ENCODE measurements around the gene EVX2. TPM values are rescaled to one million over a fixed set of nuclear protein-coding genes. Genes with fewer than 3 reads are reported as not detected.

EVX2 gene
- total RNA-seq, 1 experiment from 2014 or later: not detected

GRCh38 chr2:176071330-176072291, 12.2 kb downstream of the EVX2 start:
- no peak for TF ChIP-seq CTCF (conservative IDR thresholded peaks at IDR 0.05; ENCODE audit: low read depth, low read length)
- TF ChIP-seq EZH2 (IDR thresholded peaks at IDR 0.05; ENCODE audit: low read length, unreplicated experiment): no peak
- no peak for TF ChIP-seq EZH2phosphoT487 (IDR thresholded peaks at IDR 0.05; ENCODE audit: borderline replicate concordance, low read length)
- BruUV-seq (replicated peaks): no TSS peak

GRCh38 chr2:176068419-176068832, 15.3 kb downstream of the EVX2 start:
- POLR2A ChIA-PET (ENCODE audit: unreplicated experiment): no interaction called here
- TF ChIP-seq CTCF (conservative IDR thresholded peaks at IDR 0.05; ENCODE audit: low read depth, low read length) (no peak), EZH2 (IDR thresholded peaks at IDR 0.05; ENCODE audit: low read length, unreplicated experiment) (no peak), EZH2phosphoT487 (IDR thresholded peaks at IDR 0.05; ENCODE audit: borderline replicate concordance, low read length) (no peak)
- Histone ChIP-seq H3K27ac (ENCODE audit: low read length) (no peak overlapping the region), H4K20me1 (ENCODE audit: low read length) (no peaks in the 10 kb centered on the region), H3K9me3 (ENCODE audit: low read length) (no peaks in the 10 kb centered on the region), H3K4me2 (ENCODE audit: low read length) (no peak overlapping the region), H3K79me2 (ENCODE audit: low read length) (no peaks in the 10 kb centered on the region), H3K9me2 (replicated peaks; ENCODE audit: low read length) (no peaks in the 10 kb centered on the region), H3K27me3 (ENCODE audit: low read length) (peaks cover 37% of the 10 kb centered on the region), H3F3A (ENCODE audit: low read length, unreplicated experiment) (no peaks in the 10 kb centered on the region), H3K9ac (ENCODE audit: low read length) (no peak overlapping the region), H3K4me1 (ENCODE audit: insufficient read depth, low read length) (no peaks in the 10 kb centered on the region), H2AFZ (ENCODE audit: low read length) (no peak overlapping the region), H3K36me3 (ENCODE audit: low read depth, low read length) (no peaks in the 10 kb centered on the region), H3K4me3 (ENCODE audit: low read length) (no peak overlapping the region)
- ATAC-seq (no peak), DNase-seq (no peak)
- intact Hi-C loops (cut with micrococcal nuclease): no loop called here
- CTCF ChIA-PET: no interaction called here
- no TSS peak for BruUV-seq (replicated peaks)

More at GRCh38 chr2:176071330-176072291, 12.2 kb downstream of the EVX2 start:
- no peak overlapping the region for H3K9ac ChIP-seq (ENCODE audit: low read length)
- no peak for DNase-seq
- intact Hi-C loops (cut with micrococcal nuclease): no loop called here
- no peaks in the 10 kb centered on the region for H3F3A ChIP-seq (ENCODE audit: low read length, unreplicated experiment)
- no peaks in the 10 kb centered on the region for H4K20me1 ChIP-seq (ENCODE audit: low read length)
- H3K4me3 ChIP-seq (ENCODE audit: low read length): no peak overlapping the region
- no peak overlapping the region for H2AFZ ChIP-seq (ENCODE audit: low read length)
- H3K27me3 ChIP-seq (ENCODE audit: low read length): peaks cover 48% of the 10 kb centered on the region
- H3K4me1 ChIP-seq (ENCODE audit: insufficient read depth, low read length): no peaks in the 10 kb centered on the region
- ChIA-PET POLR2A (ENCODE audit: unreplicated experiment) (no interaction called here), CTCF (no interaction called here)
- H3K9me3 ChIP-seq (ENCODE audit: low read length): no peaks in the 10 kb centered on the region
- no peaks in the 10 kb centered on the region for H3K79me2 ChIP-seq (ENCODE audit: low read length)
- H3K4me2 ChIP-seq (ENCODE audit: low read length): no peak overlapping the region
- no peak overlapping the region for H3K27ac ChIP-seq (ENCODE audit: low read length)
- H3K36me3 ChIP-seq (ENCODE audit: low read depth, low read length): no peaks in the 10 kb centered on the region
- H3K9me2 ChIP-seq (replicated peaks; ENCODE audit: low read length): no peaks in the 10 kb centered on the region
- ATAC-seq: no peak

Measured in PC-3 (cell line).